OCI-LY1 (cell line): Measurements from ENCODE around the gene GOLPH3.

ENCODE experiments used
- H2AFZ ChIP-seq: fragments of 200-600 bp; sonication (generic), shearing (Covaris generic); 2 replicates; pipeline ENCODE4 v1.6.0; 2014; ENCODE audit warnings: antibody characterized with exemption, mild to moderate bottlenecking, low read length
- H3F3A ChIP-seq: fragments of 200-600 bp; sonication (generic), shearing (Covaris generic); 2 replicates; pipeline ENCODE4 v1.6.0; 2014; ENCODE audit warnings: mild to moderate bottlenecking, antibody characterized with exemption, low read length, moderate library complexity; ENCODE audit not compliant: insufficient read depth
- H3K27ac ChIP-seq: fragments of 200-600 bp; sonication (generic); 2 replicates; pipeline ENCODE4 v1.5.1; 2014; ENCODE audit warnings: low read length, mixed run types, mild to moderate bottlenecking, low read depth; ENCODE audit not compliant: poor library complexity, severe bottlenecking
- H3K27me3 ChIP-seq: fragments of 200-600 bp; sonication (generic); 2 replicates; pipeline ENCODE4 v1.6.0; 2014; ENCODE audit warnings: antibody characterized with exemption, mild to moderate bottlenecking, low read length, moderate library complexity; ENCODE audit not compliant: insufficient read depth
- H3K36me3 ChIP-seq: fragments of 200-600 bp; sonication (generic); 2 replicates; pipeline ENCODE4 v1.6.1; 2014; ENCODE audit warnings: mild to moderate bottlenecking, antibody characterized with exemption, low read length, moderate library complexity, mixed read lengths; ENCODE audit not compliant: insufficient read depth
- H3K4me1 ChIP-seq: fragments of 200-600 bp; sonication (generic); 2 replicates; pipeline ENCODE4 v1.5.1; 2014; ENCODE audit warnings: mild to moderate bottlenecking, low read length, moderate library complexity; ENCODE audit not compliant: insufficient read depth, severe bottlenecking
- H3K4me2 ChIP-seq: fragments of 200-600 bp; sonication (generic), shearing (Covaris generic); 2 replicates; pipeline ENCODE4 v1.6.1; 2014; ENCODE audit warnings: low read length
- H3K4me3 ChIP-seq: fragments of 200-600 bp; sonication (generic); 2 replicates; pipeline ENCODE4 v1.5.1; 2014; ENCODE audit warnings: low read length, low read depth, mild to moderate bottlenecking, mixed read lengths; ENCODE audit not compliant: poor library complexity, severe bottlenecking
- H3K79me2 ChIP-seq: fragments of 200-600 bp; shearing (Covaris generic); 2 replicates; pipeline ENCODE4 v1.6.1; 2016; ENCODE audit warnings: mixed run types, low read length, mixed read lengths; ENCODE audit not compliant: insufficient read depth
- H3K9ac ChIP-seq: fragments of 200-600 bp; sonication (generic), shearing (Covaris generic); 2 replicates; pipeline ENCODE4 v1.6.1; 2014; ENCODE audit warnings: mild to moderate bottlenecking, low read length, mixed read lengths
- H3K9me2 ChIP-seq: fragments of 200-600 bp; sonication (generic), shearing (Covaris generic); 2 replicates; pipeline ENCODE4 v1.6.1; 2014; ENCODE audit warnings: low read depth, mild to moderate bottlenecking, low read length, mixed read lengths
- H3K9me3 ChIP-seq: fragments of 200-600 bp; shearing (Covaris generic); 2 replicates; pipeline ENCODE4 v1.6.1; 2014; ENCODE audit warnings: low read length, mixed read lengths
- H4K20me1 ChIP-seq: fragments of 200-600 bp; sonication (generic), shearing (Covaris generic); 2 replicates; pipeline ENCODE4 v1.6.0; 2016; ENCODE audit warnings: mild to moderate bottlenecking, low read length; ENCODE audit not compliant: insufficient read depth
- CTCF ChIP-seq: fragments of 200-600 bp; sonication (generic), shearing (Covaris generic); IDR thresholded peaks from 2 replicates; pipeline ENCODE4 v1.5.1; 2017; ENCODE audit warnings: mild to moderate bottlenecking, antibody characterized with exemption, low read length, moderate library complexity, mixed read lengths
- EZH2 ChIP-seq: fragments of 200-600 bp; sonication (generic), shearing (Covaris generic); IDR thresholded peaks from 2 replicates; pipeline ENCODE4 v1.8.0; 2017; ENCODE audit warnings: borderline replicate concordance, mixed run types, mild to moderate bottlenecking, antibody characterized with exemption, low read length, moderate library complexity, mixed read lengths

The GOLPH3 gene

GRCh38 chr5:32096891-32097595, 77.1 kb downstream of the GOLPH3 start:
- Histone ChIP-seq H3K9me2 (no peaks in the 10 kb centered on the region), H3K4me3 (no peak overlapping the region), H3K9ac (no peak overlapping the region), H4K20me1 (no peaks in the 10 kb centered on the region), H3K79me2 (no peaks in the 10 kb centered on the region), H3K4me1 (peaks cover 10% of the 10 kb centered on the region), H3K9me3 (no peaks in the 10 kb centered on the region), H3F3A (no peaks in the 10 kb centered on the region), H3K36me3 (peaks cover 17% of the 10 kb centered on the region), H2AFZ (no peak overlapping the region), H3K4me2 (no peak overlapping the region), H3K27ac (no peak overlapping the region), H3K27me3 (no peaks in the 10 kb centered on the region)
- no peak for TF ChIP-seq CTCF
- TF ChIP-seq EZH2, result no peak

- Histone ChIP-seq H2AFZ (no peak overlapping the region), H3K27ac (no peak overlapping the region), H3K9me2 (no peaks in the 10 kb centered on the region), H3F3A (no peaks in the 10 kb centered on the region), H3K36me3 (peaks cover 3% of the 10 kb centered on the region; the same call in 1 of the 2 replicates), H3K27me3 (no peaks in the 10 kb centered on the region), H3K4me2 (no peak overlapping the region), H3K9ac (no peak overlapping the region), H3K79me2 (no peaks in the 10 kb centered on the region), H3K4me3 (no peak overlapping the region), H4K20me1 (no peaks in the 10 kb centered on the region), H3K4me1 (peaks cover 10% of the 10 kb centered on the region), H3K9me3 (no peaks in the 10 kb centered on the region)
- TF ChIP-seq EZH2 (no peak), CTCF (no peak)
Observed at GRCh38 chr5:32095261-32095671, 78.9 kb downstream of the GOLPH3 start.

- no peaks in the 10 kb centered on the region for H3K9me3 ChIP-seq
- H3K27me3 ChIP-seq, result no peaks in the 10 kb centered on the region
- no peak overlapping the region for H2AFZ ChIP-seq
- H3K36me3 ChIP-seq, result no peaks in the 10 kb centered on the region; the same call in 1 of the 2 replicates
- H3K79me2 ChIP-seq, result no peaks in the 10 kb centered on the region
- no peaks in the 10 kb centered on the region for H4K20me1 ChIP-seq
- no peak overlapping the region for H3K9ac ChIP-seq
- TF ChIP-seq CTCF, result no peak
- no peaks in the 10 kb centered on the region for H3F3A ChIP-seq
- H3K4me3 ChIP-seq, result no peak overlapping the region
- H3K4me1 ChIP-seq, result peaks cover 10% of the 10 kb centered on the region
- no peaks in the 10 kb centered on the region for H3K9me2 ChIP-seq
- no peak overlapping the region for H3K27ac ChIP-seq
- no peak overlapping the region for H3K4me2 ChIP-seq
Observed at GRCh38 chr5:32094691-32095090, 79.4 kb downstream of the GOLPH3 start.
